LNCAP (cell line): ENCODE data around the gene SEZ6L.

Source experiments
- TF ChIP-seq, protein P1 (sequence below): fragments of 450-650 bp; IDR thresholded peaks from 2 replicates; pipeline ENCODE4 v1.5.1; 2017; ENCODE audit warnings: mild to moderate bottlenecking

The SEZ6L gene

DNA sequence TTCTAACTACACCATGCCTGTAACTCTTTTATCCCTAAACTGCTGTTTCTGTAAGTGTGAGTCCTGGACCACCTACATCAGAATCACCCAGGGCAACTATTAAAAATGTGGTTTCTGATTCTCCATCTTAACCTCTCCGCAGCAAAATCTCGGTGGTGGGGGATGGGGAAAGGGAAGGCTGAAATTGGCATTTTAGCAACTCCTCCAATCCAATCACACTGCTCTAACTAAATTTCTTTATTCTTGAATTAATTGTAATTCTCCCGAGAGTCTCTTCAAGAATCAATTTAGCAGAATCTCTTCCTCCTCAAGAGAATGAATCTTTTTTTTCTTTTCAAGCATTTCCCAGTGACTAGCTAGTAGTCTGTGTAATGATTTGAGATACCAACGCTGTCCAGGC lies 36.2 kb downstream of the SEZ6L start:
- TF ChIP-seq, protein P1, sequence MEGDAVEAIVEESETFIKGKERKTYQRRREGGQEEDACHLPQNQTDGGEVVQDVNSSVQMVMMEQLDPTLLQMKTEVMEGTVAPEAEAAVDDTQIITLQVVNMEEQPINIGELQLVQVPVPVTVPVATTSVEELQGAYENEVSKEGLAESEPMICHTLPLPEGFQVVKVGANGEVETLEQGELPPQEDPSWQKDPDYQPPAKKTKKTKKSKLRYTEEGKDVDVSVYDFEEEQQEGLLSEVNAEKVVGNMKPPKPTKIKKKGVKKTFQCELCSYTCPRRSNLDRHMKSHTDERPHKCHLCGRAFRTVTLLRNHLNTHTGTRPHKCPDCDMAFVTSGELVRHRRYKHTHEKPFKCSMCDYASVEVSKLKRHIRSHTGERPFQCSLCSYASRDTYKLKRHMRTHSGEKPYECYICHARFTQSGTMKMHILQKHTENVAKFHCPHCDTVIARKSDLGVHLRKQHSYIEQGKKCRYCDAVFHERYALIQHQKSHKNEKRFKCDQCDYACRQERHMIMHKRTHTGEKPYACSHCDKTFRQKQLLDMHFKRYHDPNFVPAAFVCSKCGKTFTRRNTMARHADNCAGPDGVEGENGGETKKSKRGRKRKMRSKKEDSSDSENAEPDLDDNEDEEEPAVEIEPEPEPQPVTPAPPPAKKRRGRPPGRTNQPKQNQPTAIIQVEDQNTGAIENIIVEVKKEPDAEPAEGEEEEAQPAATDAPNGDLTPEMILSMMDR, result no peak

DNA sequence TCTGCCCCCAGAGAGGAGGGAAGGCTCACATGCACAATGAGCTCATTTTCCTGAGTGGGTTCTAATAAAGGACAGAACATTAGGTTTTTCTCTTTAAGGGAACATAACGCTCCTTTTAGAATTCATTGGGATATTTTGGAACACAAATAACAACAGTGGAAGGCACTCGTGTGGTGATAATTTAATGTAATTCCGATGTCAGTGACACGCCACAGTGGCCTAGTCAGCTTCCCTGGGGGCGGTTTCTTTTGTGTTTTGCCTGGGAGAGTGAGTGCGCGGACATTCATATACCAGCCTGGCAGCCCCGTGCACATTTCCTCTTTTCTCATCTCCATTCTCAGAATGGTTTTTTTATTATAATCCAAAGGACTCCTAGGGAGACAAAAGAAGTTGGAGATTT lies 41.1 kb downstream of the SEZ6L start:
- TF ChIP-seq, protein P1, result no peak

DNA sequence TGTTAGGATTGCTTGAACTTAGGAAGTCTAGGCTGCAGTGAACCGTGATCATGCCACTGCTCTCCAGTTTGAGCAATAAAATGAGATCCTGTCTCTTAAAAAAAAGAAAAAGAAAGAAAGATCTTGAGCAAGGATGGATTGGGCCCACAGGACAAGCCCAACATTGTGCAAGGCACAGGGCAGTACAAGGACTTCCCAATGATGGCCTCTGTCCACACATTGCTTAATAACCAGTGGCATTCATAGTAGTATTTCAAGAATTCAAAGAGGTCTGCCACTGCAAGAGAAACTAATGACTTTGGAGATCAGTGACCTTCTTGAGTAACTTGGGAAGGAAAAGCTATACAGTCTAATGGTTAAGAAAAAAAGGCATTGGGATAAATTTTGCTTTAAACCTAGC lies 44.6 kb downstream of the SEZ6L start:
- TF ChIP-seq, protein P1, result no peak

DNA sequence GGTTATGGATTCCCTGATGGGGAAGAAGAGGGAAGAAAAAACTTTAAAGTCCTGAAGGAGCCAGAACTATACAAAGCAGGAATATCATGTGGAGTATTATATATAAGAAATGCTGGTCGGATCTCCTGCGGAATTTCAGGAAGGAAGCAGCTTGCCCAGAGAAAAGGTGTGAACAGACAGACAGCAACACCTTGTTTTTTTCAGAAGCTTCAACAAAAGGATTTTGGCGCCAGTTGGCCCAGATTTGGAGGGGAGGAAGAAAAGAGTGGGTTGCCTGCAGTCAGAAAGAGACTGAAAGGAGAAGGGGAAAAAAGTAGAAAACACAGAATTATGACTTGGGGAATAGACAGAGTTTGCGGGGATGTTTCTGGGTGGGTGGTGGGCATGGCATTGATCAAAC lies 45.2 kb downstream of the SEZ6L start:
- TF ChIP-seq, protein P1, result no peak

DNA sequence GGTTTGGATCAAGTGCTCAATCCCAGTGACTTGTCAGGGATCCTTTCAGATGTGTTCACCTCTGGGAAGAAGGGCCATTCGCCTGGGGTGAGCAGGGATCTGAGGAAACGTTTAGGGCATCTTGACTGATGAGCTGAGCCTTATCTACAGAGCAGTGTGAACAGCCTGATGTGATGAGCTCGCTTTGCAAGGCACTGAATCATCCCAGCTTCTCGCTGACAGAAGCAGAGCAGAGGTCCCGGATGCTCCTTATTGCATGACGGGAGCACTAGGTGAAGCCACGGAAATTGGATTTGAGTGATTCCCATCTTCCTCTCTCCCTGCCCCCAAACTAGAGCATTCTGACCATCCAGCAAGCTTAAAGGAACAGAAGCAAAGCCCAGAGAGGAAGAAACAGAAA lies 46.5 kb downstream of the SEZ6L start:
- TF ChIP-seq, protein P1, result no peak

DNA sequence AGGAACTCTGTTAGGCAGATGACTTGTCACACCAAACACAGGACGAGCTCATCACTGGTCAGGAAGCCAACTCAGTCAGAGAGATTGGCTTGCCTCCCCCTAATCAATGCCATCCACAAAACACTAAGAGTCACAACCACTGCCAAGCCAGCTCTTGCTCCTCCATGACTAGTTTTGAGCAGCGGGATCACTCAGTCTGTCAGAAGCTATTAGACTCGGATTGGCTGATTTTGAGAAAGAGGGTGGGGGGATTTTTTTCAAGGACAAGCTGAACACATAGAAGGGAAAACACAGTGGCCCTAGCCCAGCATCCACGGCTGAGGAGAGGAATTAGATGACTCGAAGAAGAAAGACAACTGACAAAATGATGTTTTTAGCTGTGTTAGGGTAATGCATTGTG lies 55.9 kb downstream of the SEZ6L start:
- TF ChIP-seq, protein P1, result no peak

DNA sequence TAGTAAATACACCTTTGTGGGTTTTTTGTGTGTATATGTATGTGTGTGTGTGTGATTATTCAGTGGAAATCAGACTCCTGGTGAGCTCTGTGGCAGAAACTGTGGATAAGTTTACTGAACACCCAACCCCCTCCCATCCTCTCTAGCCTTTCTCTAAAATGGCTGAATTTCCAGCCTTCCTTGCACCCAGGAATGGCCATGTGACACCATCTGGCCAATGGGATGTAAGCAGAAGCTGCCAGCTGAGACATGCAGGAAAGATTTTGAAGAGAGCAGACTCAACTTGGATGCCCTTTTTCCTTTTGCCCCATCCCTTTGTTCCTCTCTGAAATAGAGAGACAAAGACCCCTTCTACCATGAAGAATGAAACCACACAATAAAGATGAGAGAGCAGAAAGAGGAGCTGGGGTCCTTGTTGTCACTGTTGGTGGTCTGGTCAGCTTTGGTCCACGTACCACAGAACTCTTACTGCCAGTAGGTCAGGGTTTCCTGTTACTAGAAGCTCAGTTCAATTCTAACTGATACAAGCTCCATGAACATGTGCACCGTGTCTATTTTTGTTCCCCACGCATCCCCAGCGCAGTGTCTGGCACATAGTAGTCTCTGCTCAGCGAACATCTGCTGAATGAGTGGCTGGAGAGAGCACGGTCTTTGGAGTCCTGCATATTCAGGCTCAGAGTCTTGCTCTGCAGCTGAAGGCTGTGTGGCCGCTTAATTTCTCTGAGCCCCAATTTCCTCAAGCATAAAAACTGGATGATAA lies 57.5 kb downstream of the SEZ6L start:
- TF ChIP-seq, protein P1, result no peak

DNA sequence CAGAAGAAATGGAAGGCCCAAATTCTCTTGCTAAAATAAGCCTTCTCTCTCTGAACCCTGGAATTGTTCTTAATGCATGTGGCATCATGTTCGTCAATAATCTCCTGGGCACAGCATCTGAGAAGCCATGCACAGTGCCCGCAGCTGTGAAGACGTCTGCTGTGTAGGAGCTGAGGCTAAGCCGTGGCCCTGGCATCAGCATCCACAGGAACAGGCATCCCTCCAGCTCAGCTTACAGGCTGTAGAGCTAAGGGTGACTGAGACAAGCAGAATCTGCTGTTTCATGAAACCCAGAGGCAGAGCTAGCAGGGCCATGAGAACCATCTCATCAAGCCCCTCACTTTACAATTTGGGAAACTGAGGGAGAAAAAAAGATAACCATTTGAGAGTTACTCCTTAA lies 60.6 kb downstream of the SEZ6L start:
- TF ChIP-seq, protein P1, result no peak
